Transverse colon (tissue), 4 donors: Measurements from ENCODE around the gene CPEB1. TPM values are rescaled to one million over a fixed set of nuclear protein-coding genes. Genes with fewer than 3 reads are reported as not detected.

Source experiments
- DNase-seq: peaks from one replicate; pipeline ENCODE4 v3.0.0-alpha.2; 2019
- H3K27ac ChIP-seq, 4 donors: fragments of 200-600 bp; sonication (generic); 2 replicates each; pipeline ENCODE4 v1.5.1; 2016 to 2018; ENCODE audit warnings: inconsistent platforms in 4 of 4
- H3K27me3 ChIP-seq: fragments of 200-600 bp; sonication (generic); 2 replicates; pipeline ENCODE4 v1.5.1; 2017; ENCODE audit warnings: inconsistent platforms
- H3K36me3 ChIP-seq, 4 donors: fragments of 200-600 bp; sonication (generic); 2 replicates each; pipeline ENCODE4 v1.5.1; 2017 to 2019; ENCODE audit warnings: inconsistent platforms in 4 of 4
- H3K4me1 ChIP-seq, 4 donors: fragments of 200-600 bp; sonication (generic); 2 replicates each; pipeline ENCODE4 v1.5.1; 2017 to 2020; ENCODE audit warnings: inconsistent platforms in 4 of 4
- H3K4me3 ChIP-seq, 4 donors: fragments of 200-600 bp; sonication (generic); 1 replicate in 1 of 4; 2 replicates in 3 of 4; pipeline versions ENCODE4 v1.5.1 to v1.6.1; 2017 to 2019; ENCODE audit warnings: inconsistent platforms in 4 of 4
- H3K9me3 ChIP-seq, 2 donors: fragments of 200-600 bp; sonication (generic); 2 replicates each; pipeline ENCODE4 v1.5.1; 2017 to 2019; ENCODE audit warnings: inconsistent platforms in 2 of 2
- CTCF ChIP-seq, 5 experiments: fragments of 200-600 bp in 3 of 5; fragments of 450-650 bp in 2 of 5; sonication (generic) in 3 of 5; IDR thresholded peaks; 1 replicate in 2 of 5; 2 replicates in 3 of 5; pipeline ENCODE4 v1.5.1; 2016 to 2017; ENCODE audit warnings: antibody characterized with exemption in 5 of 5, inconsistent platforms in 3 of 5, mild to moderate bottlenecking in 2 of 5, moderate library complexity in 1 of 5
- EP300 ChIP-seq: sonication (generic); formaldehyde crosslinking; IDR thresholded peaks from one replicate; pipeline ENCODE4 v1.6.1; 2017; ENCODE audit warnings: antibody characterized with exemption, low read depth
- POLR2A ChIP-seq: fragments of 450-650 bp; IDR thresholded peaks from one replicate; pipeline ENCODE4 v1.6.1; 2016; ENCODE audit warnings: antibody characterized with exemption, mild to moderate bottlenecking, moderate library complexity
- POLR2AphosphoS5 ChIP-seq, 3 donors: sonication (generic); formaldehyde crosslinking; IDR thresholded peaks; one replicate each; pipeline ENCODE4 v1.6.1; 2016; ENCODE audit warnings: antibody characterized with exemption in 3 of 3
- WGBS, 2 donors: methylation state at CpG; one replicate each; pipeline ENCODE4 v1.1.5; 2018; ENCODE audit warnings: low coverage in 1 of 2; 5-methylcytosine and 5-hydroxymethylcytosine counted together
- in situ Hi-C, 4 donors: fragments of 200-750 bp; cut with MboI; loops; one replicate each; pipeline versions ENCODE4 v1.15.0 to v1.15.1; 2017; ENCODE audit warnings: low sequenced_read_pairs in 3 of 4, low pct_ligation_motif_present in 1 of 4, low pct_unique_long_range_greater_than_20kb in 1 of 4
- intact Hi-C: fragments of 100-400 bp; cut with DNase I; formaldehyde crosslinking; loops from one replicate; pipeline ENCODE4 v1.15.1; 2023; ENCODE audit warnings: low total_unique reads
- total RNA-seq, 4 donors: library from RNA; depleted of rRNA; stranded (reverse); fragments of >200 nt; gene quantifications; one replicate each; pipeline ENCODE4 v1.1.0, GENCODE V29; 2016

Gene CPEB1
- total RNA-seq, 4 donors from 2014 or later = 3.7 to 5.6 (median 3.8) TPM; not detected in 1

- H3K9me3 ChIP-seq = no peaks in the 10 kb centered on the region
- peak overlapping the region; percentile 40 to 76 (median 66) for H3K27ac ChIP-seq
- no peak for DNase-seq
- peaks cover 0 to 8% (median 4%) of the 10 kb centered on the region in 4 donors for H3K4me1 ChIP-seq
- H3K27me3 ChIP-seq = no peaks in the 10 kb centered on the region
- in situ Hi-C loops (no loop called here), intact Hi-C loops (no loop called here)
- no peaks in the 10 kb centered on the region for H3K36me3 ChIP-seq
- 77% methylated on average over 5 of the region's 5 CpGs; no CpG with 5 or more reads in 1 of the 2 donors for WGBS, 2 donors
- TF ChIP-seq CTCF (IDR thresholded peaks at IDR 0.05) (no peak), POLR2A (no peak), POLR2AphosphoS5 (IDR thresholded peaks at IDR 0.05) (no peak), EP300 (no peak)
- H3K4me3 ChIP-seq = no peak overlapping the region
These were observed 74.9 kb downstream of the CPEB1 start for GRCh38 chr15:82572311-82572710.

DNA sequence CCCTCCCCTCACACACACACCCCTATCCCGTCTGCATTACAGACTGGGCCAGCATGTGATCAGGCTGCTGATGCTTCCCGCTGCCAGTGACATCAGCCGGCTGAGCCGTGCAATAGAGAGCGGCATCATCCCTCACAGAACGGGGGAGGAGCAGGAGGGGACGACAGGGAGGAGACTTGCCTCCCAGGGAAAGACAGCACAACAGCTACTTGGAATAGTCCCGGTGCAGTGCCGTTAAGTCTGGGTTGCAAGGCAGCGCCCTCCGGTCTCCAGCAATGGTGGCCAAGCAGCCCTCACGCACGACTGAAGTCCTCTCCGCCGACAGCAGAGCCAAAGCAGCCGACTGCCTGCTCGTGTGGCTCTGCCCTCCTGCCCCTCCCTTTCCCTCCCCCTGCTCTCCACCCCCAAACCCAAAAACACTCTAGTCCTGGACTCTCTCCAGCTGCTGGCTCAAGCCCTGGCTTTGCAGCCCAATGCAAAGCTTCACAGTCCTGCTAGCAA lies 75.4 kb downstream of the CPEB1 start:
- no peak for TF ChIP-seq CTCF (IDR thresholded peaks at IDR 0.05)
- peak; percentile 20 to 65 (median 25) for TF ChIP-seq POLR2AphosphoS5 (IDR thresholded peaks at IDR 0.05)
- intact Hi-C loops = no loop called here
- H3K4me3 ChIP-seq = peak overlapping the region; percentile 8 to 37 (median 20)
- peaks cover 0 to 8% (median 4%) of the 10 kb centered on the region in 4 donors for H3K4me1 ChIP-seq
- H3K9me3 ChIP-seq = no peaks in the 10 kb centered on the region
- in situ Hi-C loops = no loop called here
- 9% methylated on average over 17 of the region's 17 CpGs; no CpG with 5 or more reads in 1 of the 2 donors for WGBS, 2 donors
- no peaks in the 10 kb centered on the region for H3K27me3 ChIP-seq
- peak overlapping the region; percentile 40 to 76 (median 66) for H3K27ac ChIP-seq
- peak; percentile 45 for DNase-seq
- H3K36me3 ChIP-seq = no peaks in the 10 kb centered on the region

GRCh38 chr15:82570721-82571508 lies 76.2 kb downstream of the CPEB1 start:
- peak overlapping the region in 1 of 4 donors; percentile 37 for H3K4me3 ChIP-seq
- DNase-seq = no peak
- TF ChIP-seq EP300 = no peak
- no peak for TF ChIP-seq CTCF (IDR thresholded peaks at IDR 0.05)
- no peak for TF ChIP-seq POLR2AphosphoS5 (IDR thresholded peaks at IDR 0.05)
- TF ChIP-seq POLR2A = no peak
- no peaks in the 10 kb centered on the region for H3K36me3 ChIP-seq
- no peaks in the 10 kb centered on the region for H3K9me3 ChIP-seq
- peaks cover 0 to 8% (median 4%) of the 10 kb centered on the region in 4 donors for H3K4me1 ChIP-seq
- peak overlapping the region; percentile 40 to 76 (median 66) for H3K27ac ChIP-seq
- WGBS, 2 donors = 7 to 43% methylated on average over 3 to 7 of the region's 7 CpGs
- in situ Hi-C loops (no loop called here), intact Hi-C loops (no loop called here)
- H3K27me3 ChIP-seq = no peaks in the 10 kb centered on the region

DNA sequence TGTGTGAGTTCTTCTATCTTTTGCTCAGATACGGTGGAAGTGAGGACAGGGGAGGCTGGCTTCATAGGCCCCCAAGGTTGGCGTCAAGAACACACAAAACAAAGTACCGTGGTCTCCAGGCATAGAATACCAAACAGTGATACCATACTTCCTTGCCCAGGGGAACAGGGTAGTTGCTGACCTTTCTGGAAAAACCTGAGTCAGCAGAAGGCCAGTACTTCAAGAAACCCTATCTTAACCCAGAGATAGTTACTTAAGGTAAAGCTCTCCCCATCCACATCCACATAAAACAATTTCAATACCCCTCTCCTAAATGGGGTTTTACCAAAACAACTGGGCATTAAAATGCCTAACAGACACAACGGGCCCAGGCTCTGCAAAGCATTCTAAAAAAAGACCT lies 77.3 kb downstream of the CPEB1 start:
- Histone ChIP-seq H3K36me3 (no peaks in the 10 kb centered on the region), H3K9me3 (no peaks in the 10 kb centered on the region), H3K27ac (no peak overlapping the region), H3K4me1 (peaks cover 0 to 8% (median 4%) of the 10 kb centered on the region in 4 donors), H3K27me3 (no peaks in the 10 kb centered on the region), H3K4me3 (no peak overlapping the region)
- DNase-seq = no peak
- 76% methylated on average over 4 of the region's 4 CpGs; no CpG with 5 or more reads in 1 of the 2 donors for WGBS, 2 donors
- TF ChIP-seq CTCF (IDR thresholded peaks at IDR 0.05) (no peak), POLR2A (no peak), EP300 (no peak), POLR2AphosphoS5 (IDR thresholded peaks at IDR 0.05) (no peak)
- intact Hi-C loops = no loop called here
- in situ Hi-C loops = no loop called here
